Panc1 (cell line): Measurements from ENCODE around the gene VAV3.

Source experiments
- POLR2AphosphoS5 ChIP-seq: IDR thresholded peaks from 2 replicates; pipeline ENCODE4 v1.6.1; 2012; ENCODE audit warnings: mild to moderate bottlenecking, low read depth, low read length, moderate library complexity
- TCF7L2 ChIP-seq: IDR thresholded peaks from 2 replicates; pipeline ENCODE4 v1.6.1; 2011; ENCODE audit warnings: mild to moderate bottlenecking, low read depth, low read length, inconsistent platforms
- TF ChIP-seq, protein P1 (sequence below): fragments of 450-650 bp; IDR thresholded peaks from 2 replicates; pipeline ENCODE4 v1.5.1; 2017; ENCODE audit warnings: mild to moderate bottlenecking

DNA sequence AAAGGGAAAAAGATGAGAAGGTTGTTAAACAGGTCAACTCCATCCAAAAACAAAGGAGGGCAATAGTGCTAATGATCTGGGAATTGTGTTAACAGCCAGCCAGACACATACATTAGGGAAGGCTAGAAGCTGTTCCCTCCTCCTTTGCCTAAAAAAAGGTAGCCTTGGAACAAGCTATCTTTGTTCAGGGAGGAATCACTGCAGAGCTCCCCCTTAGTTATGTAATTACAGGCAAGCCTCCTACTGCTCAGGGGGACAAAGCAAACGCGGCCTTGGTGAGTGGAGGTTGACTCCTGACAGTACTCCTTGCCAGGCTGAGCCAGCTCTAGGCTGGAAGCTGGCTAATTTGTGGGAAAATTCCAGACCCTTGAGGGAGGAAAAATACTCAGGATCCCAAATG lies 97.6 kb downstream of the VAV3 start:
- TF ChIP-seq POLR2AphosphoS5 (no peak), TCF7L2 (no peak)
- TF ChIP-seq, protein P1, sequence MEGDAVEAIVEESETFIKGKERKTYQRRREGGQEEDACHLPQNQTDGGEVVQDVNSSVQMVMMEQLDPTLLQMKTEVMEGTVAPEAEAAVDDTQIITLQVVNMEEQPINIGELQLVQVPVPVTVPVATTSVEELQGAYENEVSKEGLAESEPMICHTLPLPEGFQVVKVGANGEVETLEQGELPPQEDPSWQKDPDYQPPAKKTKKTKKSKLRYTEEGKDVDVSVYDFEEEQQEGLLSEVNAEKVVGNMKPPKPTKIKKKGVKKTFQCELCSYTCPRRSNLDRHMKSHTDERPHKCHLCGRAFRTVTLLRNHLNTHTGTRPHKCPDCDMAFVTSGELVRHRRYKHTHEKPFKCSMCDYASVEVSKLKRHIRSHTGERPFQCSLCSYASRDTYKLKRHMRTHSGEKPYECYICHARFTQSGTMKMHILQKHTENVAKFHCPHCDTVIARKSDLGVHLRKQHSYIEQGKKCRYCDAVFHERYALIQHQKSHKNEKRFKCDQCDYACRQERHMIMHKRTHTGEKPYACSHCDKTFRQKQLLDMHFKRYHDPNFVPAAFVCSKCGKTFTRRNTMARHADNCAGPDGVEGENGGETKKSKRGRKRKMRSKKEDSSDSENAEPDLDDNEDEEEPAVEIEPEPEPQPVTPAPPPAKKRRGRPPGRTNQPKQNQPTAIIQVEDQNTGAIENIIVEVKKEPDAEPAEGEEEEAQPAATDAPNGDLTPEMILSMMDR, result no peak
